ENCODE results near the gene ZNF664.

ZNF664 gene

GRCh38 chr12:123990511-123990910, 17.5 kb downstream of the ZNF664 start:
- peaks cover 27% of the 10 kb centered on the region; the same call in 1 of the 2 replicates for H4K20me1 ChIP-seq (ENCODE audit: insufficient read depth, low read length)
- H3K79me2 ChIP-seq (ENCODE audit: insufficient read depth, low read length): peaks cover 59% of the 10 kb centered on the region
- no peak for TF ChIP-seq CTCF (IDR thresholded peaks at IDR 0.05; ENCODE audit: borderline replicate concordance, extremely low read depth, low read length, poor library complexity, severe bottlenecking)
- TF ChIP-seq EZH2 (IDR thresholded peaks at IDR 0.05; ENCODE audit: borderline replicate concordance, low read depth, low read length, severe bottlenecking): no peak
- no peak overlapping the region for H3K4me2 ChIP-seq (ENCODE audit: insufficient read depth, low read length)
- H3K9me3 ChIP-seq (ENCODE audit: insufficient read depth, low read length, severe bottlenecking): no peaks in the 10 kb centered on the region
- peaks cover 72% of the 10 kb centered on the region for H3K36me3 ChIP-seq (ENCODE audit: insufficient read depth, low read length)
- H2AFZ ChIP-seq (ENCODE audit: low read depth, low read length): no peak overlapping the region
- no peak overlapping the region for H3K27ac ChIP-seq (ENCODE audit: low read length)
- no peaks in the 10 kb centered on the region for H3K4me1 ChIP-seq (ENCODE audit: insufficient read depth, low read length)
- no peak for DNase-seq
- no peaks in the 10 kb centered on the region for H3K27me3 ChIP-seq (ENCODE audit: insufficient read depth, low read length, poor library complexity)
- no peak overlapping the region for H3K4me3 ChIP-seq (ENCODE audit: low read depth in 1 of 2, low read length in 2 of 2)
- H3K9ac ChIP-seq (ENCODE audit: low read depth, low read length): no peak overlapping the region
- ATAC-seq (ENCODE audit: insufficient read depth, low read depth): no peak

DNA sequence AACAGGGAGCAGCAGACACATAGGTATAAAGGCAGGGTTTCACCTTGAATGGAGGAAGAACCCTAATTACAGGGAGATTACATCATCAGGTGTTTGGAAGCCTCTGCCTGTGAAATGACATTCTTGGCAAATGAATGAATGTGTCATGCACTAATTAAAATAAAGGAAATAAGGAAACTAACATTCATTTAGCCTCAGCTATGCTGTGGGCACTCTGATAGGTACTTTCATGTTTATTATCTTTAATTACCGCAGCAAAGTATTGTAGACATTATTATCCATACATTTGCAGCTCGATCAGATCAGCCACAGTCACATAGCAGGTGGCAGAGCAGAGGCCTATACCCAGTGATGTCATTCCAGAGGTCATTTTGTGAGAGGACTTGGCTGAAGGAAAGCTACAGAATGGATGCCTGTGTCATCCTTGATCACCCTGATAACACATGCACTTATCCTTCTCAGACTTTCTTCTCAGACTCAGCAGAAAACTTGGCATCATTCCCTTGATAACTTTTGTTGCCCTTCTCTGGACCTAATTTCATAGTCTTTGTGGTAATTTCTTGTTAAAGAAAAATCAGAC, 18.4 kb downstream of the ZNF664 start:
- no peak overlapping the region for H3K4me2 ChIP-seq (ENCODE audit: insufficient read depth, low read length)
- peaks cover 77% of the 10 kb centered on the region for H3K36me3 ChIP-seq (ENCODE audit: insufficient read depth, low read length)
- H4K20me1 ChIP-seq (ENCODE audit: insufficient read depth, low read length): peaks cover 34% of the 10 kb centered on the region; the same call in 1 of the 2 replicates

DNA sequence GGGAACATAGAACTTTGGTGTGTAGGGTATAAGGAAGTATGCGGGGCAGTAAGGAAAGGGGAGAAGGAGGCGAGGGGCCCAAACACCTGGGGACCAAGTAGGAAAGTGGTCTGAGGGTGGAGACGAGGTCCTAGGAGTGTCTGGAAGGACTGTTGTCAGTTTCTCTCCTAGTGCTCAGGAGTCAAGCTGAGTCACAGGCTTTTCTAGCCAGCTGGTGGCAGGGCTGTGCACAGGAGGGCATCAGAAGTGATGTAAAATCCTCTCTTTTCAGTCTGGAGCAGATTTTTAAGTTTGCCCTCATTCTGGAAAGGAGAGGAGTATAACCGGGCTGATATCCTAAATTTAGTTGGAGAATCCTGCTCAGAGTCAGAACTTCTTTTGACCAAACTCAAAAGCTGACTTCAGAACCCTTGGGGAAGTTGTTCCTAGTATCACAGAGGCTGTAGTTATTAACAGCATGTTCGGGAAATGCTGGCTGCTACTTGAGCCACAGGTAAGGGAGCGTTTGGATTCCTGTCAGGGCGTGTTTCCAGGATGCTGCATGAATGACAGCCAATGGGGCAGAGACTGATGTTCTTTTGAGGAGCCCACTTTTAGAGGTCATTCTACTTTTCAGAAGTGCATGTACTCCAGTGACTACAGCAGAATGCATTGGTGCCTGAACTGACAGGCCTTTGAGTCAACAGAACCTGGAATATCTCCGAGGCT, 19.3 kb downstream of the ZNF664 start:
- Histone ChIP-seq H3K27me3 (ENCODE audit: insufficient read depth, low read length, poor library complexity) (no peaks in the 10 kb centered on the region), H3K4me2 (ENCODE audit: insufficient read depth, low read length) (no peak overlapping the region), H2AFZ (ENCODE audit: low read depth, low read length) (no peak overlapping the region), H3K9me3 (ENCODE audit: insufficient read depth, low read length, severe bottlenecking) (no peaks in the 10 kb centered on the region), H3K9ac (ENCODE audit: low read depth, low read length) (no peak overlapping the region), H3K4me1 (ENCODE audit: insufficient read depth, low read length) (no peaks in the 10 kb centered on the region), H3K4me3 (ENCODE audit: low read depth in 1 of 2, low read length in 2 of 2) (no peak overlapping the region), H3K27ac (ENCODE audit: low read length) (no peak overlapping the region), H4K20me1 (ENCODE audit: insufficient read depth, low read length) (peaks cover 35% of the 10 kb centered on the region; the same call in 1 of the 2 replicates), H3K79me2 (ENCODE audit: insufficient read depth, low read length) (peaks cover 51% of the 10 kb centered on the region), H3K36me3 (ENCODE audit: insufficient read depth, low read length) (peaks cover 77% of the 10 kb centered on the region)
- DNase-seq (no peak), ATAC-seq (ENCODE audit: insufficient read depth, low read depth) (no peak)
- TF ChIP-seq EZH2 (IDR thresholded peaks at IDR 0.05; ENCODE audit: borderline replicate concordance, low read depth, low read length, severe bottlenecking): no peak
- no peak for TF ChIP-seq CTCF (IDR thresholded peaks at IDR 0.05; ENCODE audit: borderline replicate concordance, extremely low read depth, low read length, poor library complexity, severe bottlenecking)

More for the DNA sequence above, 18.4 kb downstream of the ZNF664 start:
- DNase-seq (no peak), ATAC-seq (ENCODE audit: insufficient read depth, low read depth) (no peak)
- Histone ChIP-seq H3K9ac (ENCODE audit: low read depth, low read length) (no peak overlapping the region), H3K27ac (ENCODE audit: low read length) (no peak overlapping the region), H3K4me3 (ENCODE audit: low read depth in 1 of 2, low read length in 2 of 2) (no peak overlapping the region), H3K9me3 (ENCODE audit: insufficient read depth, low read length, severe bottlenecking) (no peaks in the 10 kb centered on the region), H2AFZ (ENCODE audit: low read depth, low read length) (no peak overlapping the region), H3K79me2 (ENCODE audit: insufficient read depth, low read length) (peaks cover 58% of the 10 kb centered on the region), H3K27me3 (ENCODE audit: insufficient read depth, low read length, poor library complexity) (no peaks in the 10 kb centered on the region), H3K4me1 (ENCODE audit: insufficient read depth, low read length) (no peaks in the 10 kb centered on the region)
- TF ChIP-seq EZH2 (IDR thresholded peaks at IDR 0.05; ENCODE audit: borderline replicate concordance, low read depth, low read length, severe bottlenecking) (no peak), CTCF (IDR thresholded peaks at IDR 0.05; ENCODE audit: borderline replicate concordance, extremely low read depth, low read length, poor library complexity, severe bottlenecking) (no peak)

Measured in DND-41 (cell line).